Ectodermal cell (in vitro differentiated cells): ENCODE results near the gene LEMD1. TPM values are rescaled to one million over a fixed set of nuclear protein-coding genes. Genes with fewer than 3 reads are reported as not detected.
A peak's percentile ranks its signal among the peaks of the same experiment; 100 is the strongest.

Experiments used
- H3K27ac ChIP-seq: 2 replicates; pipeline ENCODE4 v1.7.0; 2013; ENCODE audit warnings: mild to moderate bottlenecking, low read depth, low read length; ENCODE audit not compliant: insufficient read depth, poor library complexity, severe bottlenecking
- H3K27me3 ChIP-seq: 2 replicates; pipeline ENCODE4 v1.7.0; 2013; ENCODE audit warnings: mild to moderate bottlenecking, low read length; ENCODE audit not compliant: insufficient read depth, control insufficient read depth, poor library complexity, severe bottlenecking
- H3K36me3 ChIP-seq: one replicate; pipeline ENCODE4 v1.7.0; 2013; ENCODE audit warnings: low read length; ENCODE audit not compliant: control insufficient read depth, insufficient read depth
- H3K4me1 ChIP-seq: one replicate; pipeline ENCODE4 v1.7.0; 2013; ENCODE audit warnings: low read length; ENCODE audit not compliant: control insufficient read depth, insufficient read depth
- H3K4me3 ChIP-seq: 2 replicates; pipeline ENCODE4 v1.7.0; 2013; ENCODE audit warnings: low read depth, low read length, control low read depth; ENCODE audit not compliant: insufficient read depth
- H3K9me3 ChIP-seq: 2 replicates; pipeline ENCODE4 v1.7.0; 2013; ENCODE audit warnings: mild to moderate bottlenecking, low read length, moderate library complexity; ENCODE audit not compliant: control insufficient read depth
- WGBS, 2 experiments: methylation state at CpG; one replicate each; pipeline ENCODE4 v1.1.7; 2013; ENCODE audit warnings: missing lambda C conversion rate in 2 of 2; 5-methylcytosine and 5-hydroxymethylcytosine counted together
- polyA plus RNA-seq, 4 experiments: library from polyadenylated mRNA; stranded (reverse); fragments of 50-300 nt; gene quantifications; one replicate each; pipeline ENCODE4 v1.2.3, GENCODE V29; 2013

The LEMD1 gene
- polyA plus RNA-seq (2013, experiment 1 of 4) = 30.6 TPM
- polyA plus RNA-seq (2013, experiment 2 of 4) = 29.1 TPM
- polyA plus RNA-seq (2013, experiment 3 of 4) = 15.1 TPM
- polyA plus RNA-seq (2013, experiment 4 of 4) = 21.4 TPM

GRCh38 chr1:205421798-205422197 lies at the start of gene LEMD1:
Gene LEMD1, minus strand, starts transcription at chr1:205422056. Its CDS starts 1,520 bp downstream, at chr1:205420536.
- Histone ChIP-seq H3K4me3 (no peak within 1 kb of the TSS), H3K9me3 (no peaks in the 10 kb centered on the region), H3K27ac (no peak within 1 kb of the TSS), H3K4me1 (no peaks in the 10 kb centered on the region), H3K36me3 (no peaks in the 10 kb centered on the region), H3K27me3 (no peaks in the 10 kb centered on the region)
- WGBS, 2 experiments = 85 to 98% methylated on average over 2 of the region's 2 CpGs

- peaks cover 4% of the 10 kb centered on the region for H3K27me3 ChIP-seq
- H3K36me3 ChIP-seq = no peaks in the 10 kb centered on the region
- WGBS, 2 experiments = 93 to 94% methylated on average over 6 of the region's 6 CpGs
- peaks cover 2% of the 10 kb centered on the region for H3K9me3 ChIP-seq
- no peak overlapping the region for H3K4me3 ChIP-seq
- H3K27ac ChIP-seq = no peak overlapping the region
- no peaks in the 10 kb centered on the region for H3K4me1 ChIP-seq
Measured at GRCh38 chr1:205470131-205470530, 48.3 kb upstream of the LEMD1 start.

- H3K27ac ChIP-seq = no peak overlapping the region
- no peaks in the 10 kb centered on the region for H3K4me1 ChIP-seq
- no peak overlapping the region for H3K4me3 ChIP-seq
- WGBS, 2 experiments = 79% methylated on average over 7 of the region's 7 CpGs
- H3K27me3 ChIP-seq = no peaks in the 10 kb centered on the region
- no peaks in the 10 kb centered on the region for H3K36me3 ChIP-seq
- H3K9me3 ChIP-seq = no peaks in the 10 kb centered on the region
Measured at GRCh38 chr1:205466595-205467220, 44.9 kb upstream of the LEMD1 start.

- 63 to 79% methylated on average over 2 of the region's 2 CpGs for WGBS, 2 experiments
- Histone ChIP-seq H3K27me3 (no peaks in the 10 kb centered on the region), H3K36me3 (no peaks in the 10 kb centered on the region), H3K4me3 (no peak overlapping the region), H3K9me3 (no peaks in the 10 kb centered on the region), H3K4me1 (no peaks in the 10 kb centered on the region), H3K27ac (no peak overlapping the region)
Measured at GRCh38 chr1:205465392-205465791, 43.5 kb upstream of the LEMD1 start.

GRCh38 chr1:205458777-205459566 lies 37.1 kb upstream of the LEMD1 start:
- 71 to 73% methylated on average over 6 of the region's 6 CpGs for WGBS, 2 experiments
- Histone ChIP-seq H3K36me3 (no peaks in the 10 kb centered on the region), H3K9me3 (no peaks in the 10 kb centered on the region), H3K4me1 (peaks cover 12% of the 10 kb centered on the region), H3K27ac (no peak overlapping the region), H3K27me3 (peaks cover 24% of the 10 kb centered on the region), H3K4me3 (no peak overlapping the region)

- H3K4me3 ChIP-seq = peak overlapping the region; percentile 86
- WGBS, 2 experiments = 1% methylated on average over 71 to 73 of the region's 74 CpGs
Measured at GRCh38 chr1:205456868-205457745, 35.3 kb upstream of the LEMD1 start.

GRCh38 chr1:205456383-205456867 lies 34.6 kb upstream of the LEMD1 start:
- 0% methylated on average over 47 of the region's 47 CpGs for WGBS, 2 experiments
- peak overlapping the region; percentile 72 for H3K27ac ChIP-seq
- H3K4me1 ChIP-seq = peaks cover 36% of the 10 kb centered on the region
- H3K4me3 ChIP-seq = peak overlapping the region; percentile 86
- H3K9me3 ChIP-seq = no peaks in the 10 kb centered on the region
- no peaks in the 10 kb centered on the region for H3K36me3 ChIP-seq
- peaks cover 24% of the 10 kb centered on the region for H3K27me3 ChIP-seq

More at GRCh38 chr1:205456868-205457745, 35.3 kb upstream of the LEMD1 start:
- H3K27ac ChIP-seq = peak overlapping the region; percentile 72
- peaks cover 24% of the 10 kb centered on the region for H3K27me3 ChIP-seq
- H3K4me1 ChIP-seq = peaks cover 29% of the 10 kb centered on the region
- H3K36me3 ChIP-seq = no peaks in the 10 kb centered on the region
- H3K9me3 ChIP-seq = no peaks in the 10 kb centered on the region

GRCh38 chr1:205455581-205456382 lies 33.9 kb upstream of the LEMD1 start, which contains the start of gene BLACAT1:
Gene BLACAT1, minus strand, starts transcription at chr1:205456045.
- Histone ChIP-seq H3K27me3 (peaks cover 24% of the 10 kb centered on the region), H3K27ac (peak within 1 kb of the TSS; percentile 72), H3K36me3 (no peaks in the 10 kb centered on the region), H3K4me1 (peaks cover 42% of the 10 kb centered on the region), H3K9me3 (no peaks in the 10 kb centered on the region), H3K4me3 (peak within 1 kb of the TSS; percentile 86)
- 0% methylated on average over 53 of the region's 53 CpGs for WGBS, 2 experiments

- H3K4me1 ChIP-seq = peaks cover 50% of the 10 kb centered on the region
Measured at GRCh38 chr1:205454903-205455335, 33.1 kb upstream of the LEMD1 start.

More at GRCh38 chr1:205454903-205455335, 33.1 kb upstream of the LEMD1 start:
- Histone ChIP-seq H3K27ac (no peak overlapping the region), H3K36me3 (no peaks in the 10 kb centered on the region), H3K4me3 (peak overlapping the region; percentile 86), H3K27me3 (peaks cover 24% of the 10 kb centered on the region), H3K9me3 (no peaks in the 10 kb centered on the region)
- WGBS, 2 experiments = 3 to 4% methylated on average over 6 of the region's 6 CpGs
